Hepatocyte (in vitro differentiated cells): Measurements from ENCODE around the gene ALK.

ENCODE experiments used
- CTCF ChIP-seq: fragments of 200-600 bp; sonication (generic); IDR thresholded peaks from 2 replicates; pipeline ENCODE4 v1.5.1; 2016; ENCODE audit warnings: antibody characterized with exemption, mild to moderate bottlenecking; ENCODE audit not compliant: poor library complexity
- EZH2phosphoT487 ChIP-seq: fragments of 200-600 bp; sonication (generic); IDR thresholded peaks from one replicate; pipeline ENCODE4 v1.6.1; 2018; ENCODE audit warnings: antibody characterized with exemption, mild to moderate bottlenecking, low read depth, moderate library complexity; ENCODE audit not compliant: unreplicated experiment, severe bottlenecking

- TF ChIP-seq CTCF: no peak
- TF ChIP-seq EZH2phosphoT487: no peak
Measured at GRCh38 chr2:29657674-29658073, 263.7 kb downstream of the ALK start.
